ENCODE data around the gene CILP.
A peak's percentile ranks its signal among the peaks of the same experiment; 100 is the strongest.
"Not testable (repeated sequence)": the region's sequence is repeated elsewhere in the genome, so short reads cannot be mapped to it uniquely, and the experiment has no call there.

Gene CILP, protein sequence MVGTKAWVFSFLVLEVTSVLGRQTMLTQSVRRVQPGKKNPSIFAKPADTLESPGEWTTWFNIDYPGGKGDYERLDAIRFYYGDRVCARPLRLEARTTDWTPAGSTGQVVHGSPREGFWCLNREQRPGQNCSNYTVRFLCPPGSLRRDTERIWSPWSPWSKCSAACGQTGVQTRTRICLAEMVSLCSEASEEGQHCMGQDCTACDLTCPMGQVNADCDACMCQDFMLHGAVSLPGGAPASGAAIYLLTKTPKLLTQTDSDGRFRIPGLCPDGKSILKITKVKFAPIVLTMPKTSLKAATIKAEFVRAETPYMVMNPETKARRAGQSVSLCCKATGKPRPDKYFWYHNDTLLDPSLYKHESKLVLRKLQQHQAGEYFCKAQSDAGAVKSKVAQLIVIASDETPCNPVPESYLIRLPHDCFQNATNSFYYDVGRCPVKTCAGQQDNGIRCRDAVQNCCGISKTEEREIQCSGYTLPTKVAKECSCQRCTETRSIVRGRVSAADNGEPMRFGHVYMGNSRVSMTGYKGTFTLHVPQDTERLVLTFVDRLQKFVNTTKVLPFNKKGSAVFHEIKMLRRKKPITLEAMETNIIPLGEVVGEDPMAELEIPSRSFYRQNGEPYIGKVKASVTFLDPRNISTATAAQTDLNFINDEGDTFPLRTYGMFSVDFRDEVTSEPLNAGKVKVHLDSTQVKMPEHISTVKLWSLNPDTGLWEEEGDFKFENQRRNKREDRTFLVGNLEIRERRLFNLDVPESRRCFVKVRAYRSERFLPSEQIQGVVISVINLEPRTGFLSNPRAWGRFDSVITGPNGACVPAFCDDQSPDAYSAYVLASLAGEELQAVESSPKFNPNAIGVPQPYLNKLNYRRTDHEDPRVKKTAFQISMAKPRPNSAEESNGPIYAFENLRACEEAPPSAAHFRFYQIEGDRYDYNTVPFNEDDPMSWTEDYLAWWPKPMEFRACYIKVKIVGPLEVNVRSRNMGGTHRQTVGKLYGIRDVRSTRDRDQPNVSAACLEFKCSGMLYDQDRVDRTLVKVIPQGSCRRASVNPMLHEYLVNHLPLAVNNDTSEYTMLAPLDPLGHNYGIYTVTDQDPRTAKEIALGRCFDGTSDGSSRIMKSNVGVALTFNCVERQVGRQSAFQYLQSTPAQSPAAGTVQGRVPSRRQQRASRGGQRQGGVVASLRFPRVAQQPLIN

DNA sequence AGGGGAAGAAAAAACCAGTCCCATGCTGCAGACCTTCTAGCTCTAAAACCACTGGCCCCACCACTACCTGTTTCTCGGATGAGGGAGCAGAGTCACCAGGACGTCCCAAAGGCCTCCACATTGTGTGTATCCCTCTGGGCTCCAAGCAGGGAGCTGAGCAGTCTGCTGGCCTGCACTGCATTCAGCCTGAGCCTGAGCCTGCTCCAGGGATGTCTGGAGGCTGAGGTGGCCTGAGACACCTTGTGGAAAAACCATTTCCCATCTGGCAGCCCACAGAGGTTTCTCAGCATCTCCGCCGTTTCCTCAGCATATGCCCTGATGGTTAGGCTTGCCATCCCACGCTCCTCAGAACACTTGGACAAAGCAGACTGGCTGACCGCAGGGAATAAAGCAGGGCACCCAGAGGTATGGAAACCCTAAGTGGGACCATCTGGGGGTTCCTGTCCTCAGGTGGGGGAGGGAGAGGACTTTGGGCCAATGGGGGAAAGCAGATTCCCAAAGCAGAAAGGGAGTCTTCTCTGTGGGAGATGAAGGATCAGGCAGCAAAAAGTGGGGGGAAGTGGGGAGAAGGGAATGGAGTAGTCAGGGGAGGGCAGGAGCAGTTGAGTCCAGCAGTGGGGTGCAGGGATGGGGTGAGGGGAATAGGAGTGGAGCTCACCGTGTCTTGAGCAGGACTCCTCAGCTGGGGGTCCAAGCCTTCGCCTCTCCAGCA is at the start of gene CILP:
Gene CILP, minus strand, starts transcription at position 704 of the 712 bp plus-strand sequence. CDS start 1,718 bp downstream, outside the sequence.
- no peak within 1 kb of the TSS for H3K4me3 ChIP-seq (ENCODE audit: low read depth, low read length)
- DNase-seq (ENCODE audit: low read depth): no peak

DNA sequence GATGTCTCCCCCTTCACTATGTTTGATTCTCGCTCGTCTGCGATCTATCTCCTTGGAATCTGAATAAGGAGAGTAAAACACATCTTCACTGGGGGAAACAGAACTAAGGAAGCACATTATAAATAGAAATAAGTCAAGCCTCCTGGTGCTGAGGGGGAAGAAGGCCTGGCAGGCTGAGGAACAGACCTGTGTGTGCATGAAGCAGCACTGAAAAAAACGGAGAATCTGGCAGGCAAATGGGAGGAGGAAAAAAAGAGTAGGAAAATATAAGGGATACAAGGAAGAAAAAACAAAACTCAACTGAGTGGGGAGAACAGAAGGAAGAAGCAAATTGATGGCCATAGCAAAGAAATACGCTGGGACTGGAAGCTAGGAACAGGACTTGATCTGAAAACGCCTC is 49.7 kb upstream of the CILP start:
- no peak overlapping the region for H3K4me3 ChIP-seq (ENCODE audit: low read depth, low read length)
- DNase-seq (ENCODE audit: low read depth): no peak

DNA sequence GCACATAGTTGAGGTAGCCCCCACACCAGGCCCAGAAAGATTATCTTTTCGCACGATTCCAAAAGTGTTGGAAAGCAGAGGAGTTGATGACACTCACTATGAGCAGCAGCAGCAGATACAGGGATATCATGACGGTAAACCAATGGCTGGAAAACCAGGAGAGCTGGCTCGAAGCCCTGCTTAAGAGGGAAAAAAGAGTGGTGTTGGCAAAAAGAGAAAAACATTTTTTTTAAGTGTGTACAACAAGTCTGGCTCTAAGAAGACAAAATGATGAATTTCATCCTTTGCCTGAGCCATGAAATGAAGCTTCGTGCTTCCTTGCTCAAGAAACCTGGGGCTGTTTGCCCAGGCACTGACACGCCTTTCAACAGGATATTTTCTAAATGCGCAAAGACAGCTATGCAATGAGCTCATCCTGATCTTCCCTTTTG is 48.1 kb upstream of the CILP start:
- H3K4me3 ChIP-seq (ENCODE audit: low read depth, low read length): no peak overlapping the region
- DNase-seq (ENCODE audit: low read depth): no peak

DNA sequence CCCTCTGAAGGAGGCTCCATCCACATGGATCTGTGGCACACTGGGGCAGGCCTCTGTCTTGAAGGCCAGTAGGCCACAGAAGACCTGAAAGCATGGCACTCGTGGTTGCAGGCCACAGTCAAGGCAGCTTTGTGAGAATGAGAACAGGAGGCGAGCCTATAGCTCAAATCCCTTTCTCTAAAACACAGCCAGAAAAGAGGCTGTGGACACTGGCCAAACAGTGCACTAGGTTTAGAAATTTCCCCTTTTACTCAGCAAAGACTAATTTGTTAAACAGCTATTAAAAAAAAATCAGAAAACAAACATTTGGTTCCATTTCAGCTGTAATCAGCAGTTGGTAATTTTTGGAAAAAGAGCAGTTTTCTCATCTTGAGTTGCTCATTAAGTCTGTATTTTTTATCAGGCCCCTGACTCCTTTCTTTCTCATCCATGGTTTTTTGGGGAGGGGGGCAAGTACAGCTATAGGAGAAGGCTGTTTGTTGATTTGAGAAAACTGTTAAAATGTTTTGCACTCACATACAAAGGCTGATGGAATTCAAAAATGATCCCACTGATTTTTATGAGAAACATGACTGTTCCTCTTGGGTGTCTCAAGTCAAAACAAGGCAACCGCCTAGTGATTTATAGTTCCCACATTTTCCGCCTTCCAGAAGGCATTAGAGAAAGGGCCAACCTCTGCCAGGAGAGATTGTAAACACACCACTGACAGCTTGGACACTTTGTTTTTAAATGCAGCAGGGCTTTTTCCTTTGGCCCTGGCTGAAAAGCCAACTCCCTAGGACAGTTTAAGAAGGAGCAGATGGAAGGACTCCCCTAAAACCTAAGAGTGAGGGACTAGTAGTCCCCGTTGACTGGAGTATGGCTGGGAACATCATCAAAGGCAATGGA is 47.3 kb upstream of the CILP start:
- no peak for DNase-seq (ENCODE audit: low read depth)
- H3K4me3 ChIP-seq (ENCODE audit: low read depth, low read length): no peak overlapping the region

DNA sequence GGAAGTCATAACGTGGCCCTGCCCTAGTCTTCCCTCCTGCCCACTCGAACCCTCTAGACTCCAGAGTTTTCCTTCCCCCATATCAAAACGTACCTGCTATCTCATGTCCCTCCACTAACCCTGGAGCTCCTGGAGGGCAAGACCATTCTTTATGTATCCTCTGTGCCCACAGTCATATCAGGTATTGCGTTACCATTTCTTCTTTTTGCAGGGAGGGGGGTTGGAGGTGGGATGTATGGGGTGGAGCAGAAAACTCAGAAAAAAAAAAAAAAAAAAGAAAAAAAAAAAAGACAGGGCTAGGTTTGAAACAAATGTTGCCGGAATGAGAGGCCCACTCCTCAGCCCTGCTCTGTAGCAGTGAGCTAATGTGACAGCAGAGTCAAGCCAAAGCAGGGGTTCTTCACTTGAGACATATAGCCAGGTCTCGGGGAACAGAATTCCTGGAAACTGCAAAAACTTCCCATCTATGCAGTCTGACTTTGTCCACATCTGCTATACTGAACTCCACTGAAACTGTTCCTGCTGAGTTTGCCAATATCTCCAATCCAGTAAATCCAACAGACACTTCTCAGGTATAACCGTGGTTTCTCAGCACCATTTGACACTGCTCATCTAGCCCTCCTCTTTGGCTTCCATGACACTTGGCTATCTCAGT is 44.3 kb upstream of the CILP start:
- DNase-seq (ENCODE audit: low read depth): no peak
- H3K4me3 ChIP-seq (ENCODE audit: low read depth, low read length): no peak overlapping the region

DNA sequence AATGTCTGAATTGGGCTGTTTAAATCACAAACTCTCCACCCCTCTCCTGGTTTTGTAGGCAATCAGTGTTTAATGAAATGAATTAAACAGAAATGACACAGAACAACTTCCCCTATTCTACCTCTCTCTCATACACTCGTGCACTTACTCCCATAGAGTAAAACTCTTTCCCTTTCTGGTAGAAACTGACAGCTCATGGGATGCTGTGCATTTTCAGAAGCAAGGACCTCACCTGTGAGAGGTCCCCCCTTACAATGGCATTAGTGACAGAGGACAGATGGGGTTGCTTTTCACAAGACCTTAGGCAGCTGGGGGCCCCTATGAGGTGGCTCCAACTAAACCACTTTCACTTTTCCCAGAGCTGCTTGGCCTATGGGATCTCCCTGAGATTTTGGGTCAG is 43.5 kb upstream of the CILP start:
- H3K4me3 ChIP-seq (ENCODE audit: low read depth, low read length): no peak overlapping the region
- no peak for DNase-seq (ENCODE audit: low read depth)

DNA sequence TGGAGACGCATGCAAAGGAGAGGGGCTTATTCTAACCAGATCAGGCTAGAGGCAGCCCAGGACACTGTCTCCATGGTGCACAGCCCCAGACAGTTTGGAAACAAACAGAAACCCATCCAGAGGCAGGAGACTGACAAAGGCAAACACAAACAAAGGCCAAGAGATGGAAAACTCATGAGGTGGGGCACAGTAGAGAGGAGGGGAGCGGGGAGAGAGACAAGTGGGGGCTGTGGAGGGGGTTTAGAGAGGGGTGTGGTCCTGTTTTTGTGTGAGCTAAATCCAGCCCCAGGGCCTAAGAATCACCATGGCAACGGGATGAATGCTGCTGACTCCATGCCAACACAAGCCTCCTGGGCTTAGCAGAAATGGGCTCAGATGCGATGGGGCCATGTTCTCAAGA is 43.1 kb upstream of the CILP start:
- no peak for DNase-seq (ENCODE audit: low read depth)
- H3K4me3 ChIP-seq (ENCODE audit: low read depth, low read length): no peak overlapping the region

DNA sequence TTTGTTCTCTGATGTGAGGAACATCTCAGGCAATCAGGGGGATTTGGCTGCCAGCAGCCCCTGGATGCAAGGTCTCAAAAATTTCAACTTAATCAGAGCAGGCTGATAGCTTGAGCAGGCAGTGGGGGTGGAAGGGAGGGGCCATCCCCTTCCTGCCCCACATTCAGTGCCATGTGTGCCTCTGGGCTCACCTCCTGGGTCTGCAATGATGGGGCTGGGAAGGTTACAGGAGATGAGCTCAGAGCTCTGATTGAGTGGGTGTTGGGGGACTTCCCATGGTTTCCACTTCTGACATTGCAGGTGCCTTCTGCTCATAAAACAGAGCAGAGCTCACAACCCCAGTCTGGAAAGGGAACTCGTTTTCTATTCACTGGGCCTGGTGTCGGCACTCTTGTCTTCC is 38.4 kb upstream of the CILP start:
- no peak overlapping the region for H3K4me3 ChIP-seq (ENCODE audit: low read depth, low read length)
- no peak for DNase-seq (ENCODE audit: low read depth)

DNA sequence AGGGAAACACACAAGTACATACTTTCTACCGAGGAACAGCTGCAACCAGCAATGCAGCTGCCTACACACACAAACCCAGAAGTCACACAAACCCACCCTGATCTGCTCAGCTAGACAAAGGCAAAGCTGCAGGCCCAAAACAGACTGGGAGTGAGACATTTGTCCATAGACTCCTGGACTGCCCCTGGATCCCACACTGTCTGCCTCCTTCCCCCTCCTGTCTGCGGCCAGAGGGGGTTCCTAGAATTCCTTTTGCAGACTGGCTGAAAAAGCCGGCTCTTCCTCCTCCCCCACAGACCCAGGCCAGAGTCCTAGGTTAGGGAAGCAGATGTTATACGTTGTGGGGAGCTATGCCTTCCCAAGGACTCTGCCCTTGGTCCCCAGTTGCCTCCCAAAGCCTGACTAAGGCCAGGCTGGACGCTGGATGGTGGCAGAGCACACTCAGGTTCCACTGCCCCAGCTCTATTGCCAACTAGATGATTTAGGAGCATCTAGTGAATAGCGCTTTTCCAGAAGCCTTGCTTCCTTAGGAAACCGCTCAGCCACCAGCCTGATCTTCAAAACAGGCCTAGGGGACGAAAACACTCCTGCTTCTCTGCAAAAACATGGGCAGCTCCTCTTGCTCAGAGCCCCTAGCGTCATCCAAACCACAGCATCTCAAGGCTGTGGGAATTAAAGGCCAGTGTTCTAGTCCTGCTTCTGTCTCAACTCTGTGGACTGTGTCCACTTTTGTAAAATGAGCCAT is 37.4 kb upstream of the CILP start:
- DNase-seq (ENCODE audit: low read depth): peak; percentile 43
- H3K4me3 ChIP-seq (ENCODE audit: low read depth, low read length): no peak overlapping the region

DNA sequence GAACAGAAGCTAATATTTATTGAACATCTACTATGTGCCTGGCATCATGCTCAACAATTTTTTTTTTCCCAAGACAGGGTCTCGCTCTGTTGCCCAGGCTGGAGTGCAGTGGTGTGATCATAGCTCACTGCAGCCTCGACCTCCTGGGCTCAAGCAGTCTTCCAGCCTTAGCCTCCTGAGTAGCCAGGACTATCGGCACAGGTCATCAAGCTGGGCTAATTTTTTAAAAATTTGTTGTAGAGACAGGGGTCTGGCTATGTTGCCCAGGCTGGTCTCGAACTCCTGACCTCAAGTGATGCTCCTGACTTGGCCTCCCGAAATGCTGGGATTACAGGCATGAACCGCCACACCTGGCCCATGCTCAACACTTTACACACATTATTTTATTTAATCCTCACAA is 35.7 kb upstream of the CILP start:
- no peak overlapping the region for H3K4me3 ChIP-seq (ENCODE audit: low read depth, low read length)

DNA sequence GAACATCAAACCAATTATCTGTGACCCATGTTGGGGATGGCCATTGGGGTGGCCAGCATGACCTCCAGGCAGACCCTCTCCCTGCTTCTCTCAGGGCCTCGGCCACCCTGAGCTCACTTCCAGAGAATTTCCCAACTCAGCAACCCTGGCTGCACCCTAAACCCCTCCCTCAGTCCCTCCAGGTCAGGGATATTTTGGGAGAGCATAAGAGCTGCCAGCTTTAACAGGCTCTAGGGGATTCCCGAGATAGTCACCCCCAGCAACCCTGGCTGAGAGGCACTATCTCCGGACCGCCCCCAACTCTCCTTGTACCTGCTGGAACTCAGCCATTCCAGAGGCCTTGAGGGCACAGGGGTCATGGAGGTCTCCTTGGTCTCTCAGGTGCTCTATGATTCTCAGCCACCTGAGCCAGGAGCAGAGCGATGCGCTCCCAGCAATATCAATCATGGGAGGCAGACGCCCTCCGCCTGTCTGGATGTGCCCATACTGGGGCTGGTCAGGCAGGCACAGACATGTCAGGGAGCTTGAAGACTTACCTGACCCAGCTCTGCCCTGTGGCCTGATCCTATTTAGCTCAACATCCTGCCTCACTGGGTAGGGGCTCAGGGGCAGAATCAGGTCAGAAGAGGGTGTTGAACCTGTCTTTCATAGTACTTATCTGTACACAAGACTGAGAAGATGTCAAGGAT is 34.9 kb upstream of the CILP start:
- DNase-seq (ENCODE audit: low read depth): no peak

More for the DNA sequence above, 35.7 kb upstream of the CILP start:
- DNase-seq (ENCODE audit: low read depth): no peak

DNA sequence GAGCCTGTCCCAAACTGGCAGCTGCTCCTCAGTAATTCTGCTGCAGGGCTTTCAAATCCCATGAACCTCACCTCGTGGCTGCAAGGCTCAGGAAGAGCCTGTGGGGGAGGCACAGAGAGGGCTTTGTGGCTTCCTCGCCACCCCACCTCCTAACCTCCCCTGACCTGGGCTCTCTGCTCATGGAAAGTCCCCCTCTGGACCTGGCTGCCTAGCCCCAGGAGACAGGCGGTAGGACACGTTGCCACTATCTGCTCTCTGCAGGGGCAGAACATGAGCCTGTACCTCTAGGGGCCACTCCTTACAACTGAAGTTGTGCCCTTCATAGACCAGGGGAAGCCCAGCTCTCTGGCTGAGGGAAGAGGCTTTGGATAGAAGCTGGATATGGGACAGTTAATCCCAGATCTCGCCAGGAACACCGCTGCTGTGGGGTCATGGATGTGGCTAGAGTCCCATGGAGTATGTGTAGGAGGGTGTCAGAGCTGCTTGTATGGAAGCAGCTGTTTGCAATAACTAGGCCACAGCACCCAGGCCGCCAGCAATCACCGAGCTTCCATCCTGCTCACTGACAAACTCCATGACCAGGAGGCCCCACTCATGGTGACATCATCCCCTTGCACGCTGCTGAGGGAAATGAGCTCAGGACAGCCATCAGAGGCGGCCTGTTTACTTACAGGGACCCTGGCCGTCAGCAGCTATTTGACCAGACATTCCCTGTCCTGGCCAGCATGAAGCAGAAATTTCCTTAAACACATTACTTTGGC is 34.0 kb upstream of the CILP start:
- H3K4me3 ChIP-seq (ENCODE audit: low read depth, low read length): no peak overlapping the region
- peak; percentile 58 for DNase-seq (ENCODE audit: low read depth)

More for the DNA sequence above, 34.9 kb upstream of the CILP start:
- H3K4me3 ChIP-seq (ENCODE audit: low read depth, low read length): no peak overlapping the region

DNA sequence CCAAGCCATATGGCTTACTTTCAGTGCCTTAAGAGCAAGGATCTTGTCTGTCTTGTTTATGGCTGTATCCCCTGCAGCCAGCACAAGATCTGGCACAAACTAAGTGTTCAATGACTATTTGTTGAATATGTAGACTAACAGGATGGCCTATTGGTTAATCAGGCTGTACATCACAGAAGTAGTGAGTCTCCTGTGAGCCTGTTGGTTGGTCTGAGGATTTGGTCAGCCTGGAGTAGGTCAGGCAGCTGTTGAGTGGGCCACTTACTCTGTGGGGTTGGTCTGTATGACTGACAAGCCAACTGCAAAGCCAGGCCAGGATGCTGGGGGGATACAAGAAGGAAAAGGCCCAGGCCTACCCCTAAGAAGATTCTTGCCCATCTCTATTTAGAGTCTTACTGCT is 33.4 kb upstream of the CILP start:
- no peak overlapping the region for H3K4me3 ChIP-seq (ENCODE audit: low read depth, low read length)
- DNase-seq (ENCODE audit: low read depth): no peak

DNA sequence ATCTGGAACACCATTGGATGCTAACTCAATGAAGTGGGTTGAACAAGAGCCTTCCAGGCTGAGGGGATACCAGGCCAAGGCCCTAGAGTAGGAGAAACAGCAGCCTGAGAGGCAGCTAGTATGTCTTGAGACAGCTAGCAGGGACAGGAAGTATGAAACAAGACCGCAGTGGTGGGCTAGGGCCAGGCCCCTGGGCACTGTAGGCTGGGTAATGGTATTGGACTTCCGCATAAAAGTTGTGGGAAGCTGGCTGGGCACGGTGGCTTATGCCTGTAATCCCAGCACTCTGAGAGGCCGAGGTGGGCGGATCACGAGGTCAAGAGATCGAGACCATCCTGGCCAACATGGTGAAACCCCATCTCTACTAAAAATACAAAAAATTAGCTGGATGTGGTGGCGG is 25.2 kb upstream of the CILP start:
- DNase-seq (ENCODE audit: low read depth); H3K4me3 ChIP-seq (ENCODE audit: low read depth, low read length): not testable (repeated sequence)

DNA sequence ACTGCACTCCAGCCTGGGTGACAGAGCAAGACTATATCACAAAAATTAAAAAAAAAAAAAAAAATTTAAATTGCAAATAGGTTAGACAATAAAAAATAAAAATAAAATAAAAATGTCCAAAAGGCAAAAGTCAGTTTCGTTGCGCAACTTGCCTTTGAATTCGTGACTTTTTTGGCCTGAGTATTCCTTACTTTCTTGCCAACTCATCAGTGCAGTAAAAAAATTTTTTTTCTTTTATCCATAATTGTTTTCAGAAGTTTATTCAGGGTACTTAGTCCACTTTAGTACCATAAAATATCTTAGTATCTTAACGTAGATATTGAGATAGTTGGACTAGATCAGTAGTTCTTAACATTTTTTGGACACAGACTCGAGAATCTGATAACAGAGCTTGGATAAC is 22.4 kb upstream of the CILP start:
- no peak for DNase-seq (ENCODE audit: low read depth)
- no peak overlapping the region for H3K4me3 ChIP-seq (ENCODE audit: low read depth, low read length)

DNA sequence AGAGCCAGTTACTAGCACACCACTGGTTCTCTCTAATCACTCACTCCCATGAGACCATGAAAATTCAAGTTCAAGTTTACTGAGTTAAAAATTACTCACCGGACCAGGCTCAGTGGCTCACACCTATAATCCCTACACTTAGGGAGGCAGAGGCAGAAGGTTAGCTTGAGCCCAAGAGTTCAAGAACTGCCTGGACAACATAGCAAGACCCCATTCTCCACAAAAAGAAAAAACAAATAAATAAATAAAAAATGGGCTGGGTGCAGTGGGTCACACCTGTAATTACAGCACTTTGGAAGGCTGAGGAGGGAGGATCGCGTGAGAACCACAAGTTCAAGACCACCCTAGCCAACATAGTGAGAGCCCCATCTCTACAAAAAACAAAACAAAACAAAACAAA is 21.2 kb upstream of the CILP start:
- no peak overlapping the region for H3K4me3 ChIP-seq (ENCODE audit: low read depth, low read length)
- DNase-seq (ENCODE audit: low read depth): no peak

All from skeletal muscle cell (primary cell).